Parathyroid adenoma (tissue), 2 donors: Measurements from ENCODE around the gene ANG.
"Not testable (repeated sequence)": the region's sequence is repeated elsewhere in the genome, so short reads cannot be mapped to it uniquely, and the experiment has no call there.

ENCODE experiments used
- H2AFZ ChIP-seq: fragments of 300-600 bp; sonication (generic); one replicate; pipeline ENCODE4 v1.7.0; 2017; ENCODE audit warnings: antibody characterized with exemption, mild to moderate bottlenecking
- H3K27ac ChIP-seq: fragments of 300-600 bp; sonication (generic); one replicate; pipeline ENCODE4 v1.7.0; 2017
- H3K27me3 ChIP-seq: fragments of 300-600 bp; sonication (generic); one replicate; pipeline ENCODE4 v1.7.0; 2017; ENCODE audit warnings: low read length; ENCODE audit not compliant: control insufficient read depth, insufficient read depth
- H3K36me3 ChIP-seq: fragments of 300-600 bp; sonication (generic); one replicate; pipeline ENCODE4 v1.7.0; 2017; ENCODE audit warnings: low read length; ENCODE audit not compliant: control insufficient read depth, insufficient read depth
- H3K4me1 ChIP-seq: fragments of 300-600 bp; sonication (generic); one replicate; pipeline ENCODE4 v1.7.0; 2017; ENCODE audit warnings: control low read depth
- H3K4me2 ChIP-seq: fragments of 300-600 bp; sonication (generic); one replicate; pipeline ENCODE4 v1.7.0; 2017; ENCODE audit warnings: low read length
- H3K4me3 ChIP-seq: fragments of 300-600 bp; sonication (generic); one replicate; pipeline ENCODE4 v1.7.0; 2017; ENCODE audit warnings: low read depth, low read length
- H3K79me2 ChIP-seq: fragments of 300-600 bp; sonication (generic); one replicate; pipeline ENCODE4 v1.7.0; 2017; ENCODE audit warnings: control low read depth
- H3K9ac ChIP-seq: fragments of 300-600 bp; sonication (generic); one replicate; pipeline ENCODE4 v1.7.0; 2017; ENCODE audit warnings: mild to moderate bottlenecking
- H3K9me3 ChIP-seq: fragments of 300-600 bp; sonication (generic); one replicate; pipeline ENCODE4 v1.7.0; 2017; ENCODE audit warnings: low read length; ENCODE audit not compliant: control insufficient read depth
- TF ChIP-seq, protein P1 (sequence below): fragments of 300-600 bp; sonication (generic); IDR thresholded peaks from one replicate; pipeline ENCODE4 v1.7.0; 2017; ENCODE audit warnings: antibody characterized with exemption, mild to moderate bottlenecking
- donor health status: primary hyperparathyroidism.

The ANG gene

DNA sequence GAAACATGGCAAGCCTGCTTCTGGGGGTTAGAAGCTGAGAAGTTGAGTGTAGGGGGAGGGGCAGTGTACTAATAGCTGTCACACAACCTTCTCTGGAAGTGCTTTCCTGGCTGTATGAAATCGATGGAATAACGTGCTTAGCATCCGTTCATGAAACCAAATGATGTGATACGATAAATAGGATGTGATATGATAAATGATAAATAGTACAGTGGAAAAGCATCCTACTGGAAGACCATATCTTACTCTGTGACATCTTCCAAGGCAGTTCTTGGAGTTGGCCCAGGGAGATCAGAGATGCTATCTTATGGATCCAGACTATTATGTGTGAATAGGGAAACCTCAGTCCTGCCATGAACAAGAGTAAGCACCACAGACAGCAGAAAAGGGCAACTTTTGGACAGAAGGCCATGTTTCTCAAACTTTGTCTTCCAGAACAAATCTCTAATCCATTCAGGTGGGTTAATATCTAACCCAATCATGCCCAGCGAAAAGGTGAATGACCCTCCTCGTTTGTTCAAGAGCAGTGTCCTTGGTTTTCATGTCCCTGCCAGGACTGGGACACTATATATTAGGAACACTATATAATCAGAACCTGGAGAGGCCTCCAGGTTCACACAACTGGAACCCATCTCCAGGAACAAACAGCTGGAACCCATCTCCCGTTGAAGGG is at the start of gene ANG:
TSS of gene ANG (plus strand) at position 598 of the 673 bp plus-strand sequence. CDS start 4,801 bp downstream, outside the sequence.
- Histone ChIP-seq H3K9ac (no peak within 1 kb of the TSS), H3K27ac (no peak within 1 kb of the TSS), H3K27me3 (no peaks in the 10 kb centered on the region), H3K4me2 (no peak within 1 kb of the TSS), H3K9me3 (no peaks in the 10 kb centered on the region), H3K36me3 (no peaks in the 10 kb centered on the region), H3K79me2 (no peaks in the 10 kb centered on the region), H2AFZ (no peak within 1 kb of the TSS), H3K4me3 (no peak within 1 kb of the TSS), H3K4me1 (no peaks in the 10 kb centered on the region)
- TF ChIP-seq, protein P1, sequence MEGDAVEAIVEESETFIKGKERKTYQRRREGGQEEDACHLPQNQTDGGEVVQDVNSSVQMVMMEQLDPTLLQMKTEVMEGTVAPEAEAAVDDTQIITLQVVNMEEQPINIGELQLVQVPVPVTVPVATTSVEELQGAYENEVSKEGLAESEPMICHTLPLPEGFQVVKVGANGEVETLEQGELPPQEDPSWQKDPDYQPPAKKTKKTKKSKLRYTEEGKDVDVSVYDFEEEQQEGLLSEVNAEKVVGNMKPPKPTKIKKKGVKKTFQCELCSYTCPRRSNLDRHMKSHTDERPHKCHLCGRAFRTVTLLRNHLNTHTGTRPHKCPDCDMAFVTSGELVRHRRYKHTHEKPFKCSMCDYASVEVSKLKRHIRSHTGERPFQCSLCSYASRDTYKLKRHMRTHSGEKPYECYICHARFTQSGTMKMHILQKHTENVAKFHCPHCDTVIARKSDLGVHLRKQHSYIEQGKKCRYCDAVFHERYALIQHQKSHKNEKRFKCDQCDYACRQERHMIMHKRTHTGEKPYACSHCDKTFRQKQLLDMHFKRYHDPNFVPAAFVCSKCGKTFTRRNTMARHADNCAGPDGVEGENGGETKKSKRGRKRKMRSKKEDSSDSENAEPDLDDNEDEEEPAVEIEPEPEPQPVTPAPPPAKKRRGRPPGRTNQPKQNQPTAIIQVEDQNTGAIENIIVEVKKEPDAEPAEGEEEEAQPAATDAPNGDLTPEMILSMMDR, result no peak

DNA sequence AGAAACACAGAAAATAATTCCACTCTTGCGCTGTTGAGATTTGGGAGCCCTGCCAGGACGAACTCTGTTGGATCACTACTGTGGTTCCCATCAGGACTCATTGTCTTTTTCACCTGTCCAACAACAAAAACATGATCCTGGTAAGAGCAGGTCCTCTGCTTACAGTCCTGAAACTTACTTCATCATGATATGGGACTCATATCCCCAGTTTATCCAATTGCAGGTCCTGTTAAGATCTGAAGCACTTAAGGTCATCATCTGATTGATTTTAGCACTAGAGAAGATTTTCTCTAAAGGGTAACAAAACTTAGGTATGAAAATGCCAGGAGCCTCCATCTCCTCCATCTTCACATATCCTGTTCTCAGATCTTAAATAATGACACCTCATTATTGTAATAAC is 47.0 kb upstream of the ANG start, which contains the start of gene OR6S1:
TSS of gene OR6S1 (minus strand) at position 101 of the 400 bp plus-strand sequence. CDS start at position 101, 0 bp downstream.
- Histone ChIP-seq H3K4me3 (no peak within 1 kb of the TSS), H3K27ac (no peak within 1 kb of the TSS), H3K9ac (no peak within 1 kb of the TSS), H2AFZ (no peak within 1 kb of the TSS), H3K4me1 (no peaks in the 10 kb centered on the region), H3K36me3 (no peaks in the 10 kb centered on the region), H3K27me3 (no peaks in the 10 kb centered on the region), H3K79me2 (no peaks in the 10 kb centered on the region), H3K4me2 (no peak within 1 kb of the TSS), H3K9me3 (no peaks in the 10 kb centered on the region)
- TF ChIP-seq, protein P1, result no peak

DNA sequence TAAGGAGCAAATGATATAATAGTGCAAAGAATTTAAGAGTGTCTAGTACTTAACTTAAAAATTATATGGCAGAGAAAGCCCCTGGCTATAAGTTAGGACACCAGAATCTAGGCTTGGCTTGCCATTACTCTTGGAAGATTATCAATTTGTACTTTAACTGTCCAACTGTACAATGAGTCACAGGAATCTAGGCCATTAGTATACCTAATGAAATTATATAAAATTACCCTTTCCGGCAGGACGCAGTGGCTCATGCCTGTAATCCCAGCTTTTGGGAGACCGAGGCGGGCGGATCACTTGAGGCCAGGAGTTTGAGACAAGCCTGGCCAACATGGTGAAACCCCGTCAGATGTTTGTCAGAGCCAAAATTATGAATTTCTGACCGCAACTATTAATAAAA is 46.4 kb upstream of the ANG start:
- Histone ChIP-seq H3K27ac (no peak overlapping the region), H3K9me3 (no peaks in the 10 kb centered on the region), H3K9ac (no peak overlapping the region), H3K4me1 (no peaks in the 10 kb centered on the region), H3K4me3 (no peak overlapping the region), H3K36me3 (no peaks in the 10 kb centered on the region), H3K27me3 (no peaks in the 10 kb centered on the region), H3K79me2 (no peaks in the 10 kb centered on the region), H3K4me2 (no peak overlapping the region), H2AFZ (no peak overlapping the region)
- TF ChIP-seq, protein P1, result no peak

DNA sequence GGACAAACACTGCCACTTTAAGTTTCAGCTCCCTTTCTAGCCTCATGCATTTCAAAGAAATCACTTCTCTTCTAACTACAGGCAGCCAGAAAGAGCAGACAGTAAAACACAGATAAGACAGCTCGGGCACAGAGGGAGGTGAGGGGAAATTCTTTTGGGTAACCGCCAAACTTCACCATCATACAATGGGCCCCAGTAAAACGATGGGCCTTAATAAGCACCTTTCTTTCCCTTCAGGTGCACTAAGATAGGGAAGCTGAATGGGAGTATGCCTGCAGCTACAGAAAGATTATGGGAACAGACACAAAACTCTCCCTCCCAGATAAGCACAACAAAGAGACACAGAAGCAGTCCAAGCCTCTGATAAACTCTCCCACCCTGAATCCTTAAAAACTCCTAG is 45.8 kb upstream of the ANG start:
- not testable (repeated sequence) for H3K79me2 ChIP-seq, H2AFZ ChIP-seq, H3K27ac ChIP-seq, H3K9me3 ChIP-seq, H3K4me1 ChIP-seq, H3K4me2 ChIP-seq, H3K9ac ChIP-seq, H3K4me3 ChIP-seq, H3K27me3 ChIP-seq, H3K36me3 ChIP-seq

DNA sequence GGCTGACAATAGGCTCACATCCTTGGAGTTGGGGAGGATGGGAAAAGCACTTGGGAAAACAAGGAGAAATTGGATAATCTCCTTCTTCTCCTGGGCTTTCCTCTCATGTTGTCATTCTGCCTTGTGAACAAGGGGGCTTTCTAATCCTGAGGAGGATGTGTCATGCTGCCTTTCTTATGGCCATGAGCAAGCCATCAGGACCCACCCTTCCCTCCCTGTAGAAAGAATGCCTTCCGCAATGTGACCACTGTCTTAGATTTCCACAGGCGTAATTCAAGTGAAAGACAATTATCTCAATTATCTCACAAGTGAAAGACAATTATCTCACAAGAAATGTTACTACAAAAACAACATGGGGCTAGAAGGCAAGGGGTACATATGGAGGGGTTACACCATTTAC is 44.0 kb upstream of the ANG start:
- H3K9ac ChIP-seq, result no peak overlapping the region
- H3K36me3 ChIP-seq, result no peaks in the 10 kb centered on the region
- TF ChIP-seq, protein P1, result no peak
- no peaks in the 10 kb centered on the region for H3K27me3 ChIP-seq
- H3K4me1 ChIP-seq, result no peaks in the 10 kb centered on the region
- H3K4me3 ChIP-seq, result no peak overlapping the region
- no peaks in the 10 kb centered on the region for H3K79me2 ChIP-seq
- H3K9me3 ChIP-seq, result no peaks in the 10 kb centered on the region
- H2AFZ ChIP-seq, result no peak overlapping the region
- H3K27ac ChIP-seq, result no peak overlapping the region
- no peak overlapping the region for H3K4me2 ChIP-seq
